ENCODE measurements around the gene SEPSECS. TPM values are rescaled to one million over a fixed set of nuclear protein-coding genes. Genes with fewer than 3 reads are reported as not detected.

Gene SEPSECS
- total and polyA plus RNA-seq, 2 donors (not counting 3 experiments of a cell fraction or from before 2014, with no cell fraction given): 2.8 to 8.3 TPM

GRCh38 chr4:25100021-25100555 lies 60.2 kb downstream of the SEPSECS start:
- Histone ChIP-seq H4K20me1 (replicated peaks; ENCODE audit: control insufficient read depth, extremely low read depth, insufficient read depth, low read length) (no peaks in the 10 kb centered on the region), H3K9me3 (replicated peaks; ENCODE audit: control insufficient read depth, insufficient read depth, low read length) (no peaks in the 10 kb centered on the region), H3K4me1 (ENCODE audit: control insufficient read depth, extremely low read depth, insufficient read depth, low read length) (no peaks in the 10 kb centered on the region), H3K27ac (ENCODE audit: insufficient read depth, low read depth, low read length) (no peak overlapping the region), H3K9me1 (replicated peaks; ENCODE audit: control insufficient read depth, extremely low read depth, insufficient read depth, low read length) (no peaks in the 10 kb centered on the region), H2AFZ (ENCODE audit: low read depth, low read length) (no peak overlapping the region), H3K4me3 (replicated peaks in 1 of 3; ENCODE audit: insufficient read depth in 1 of 3, low read depth in 1 of 3, low read length in 3 of 3) (no peak overlapping the region), H3K4me2 (ENCODE audit: insufficient read depth, low read length) (no peak overlapping the region), H3K27me3 (ENCODE audit: control insufficient read depth in 2 of 2, insufficient read depth in 2 of 2, low read length in 2 of 2) (no peaks in the 10 kb centered on the region), H3K36me3 (ENCODE audit: control insufficient read depth in 2 of 2, extremely low read depth in 1 of 2, insufficient read depth in 2 of 2, low read length in 2 of 2) (no peaks in the 10 kb centered on the region), H3K9ac (replicated peaks; ENCODE audit: extremely low read depth, insufficient read depth, low read length) (no peak overlapping the region), H3K79me2 (ENCODE audit: control insufficient read depth, insufficient read depth, low read length) (no peaks in the 10 kb centered on the region)
- no peak for FAIRE-seq
- ChIA-PET POLR2A (no interaction called here), CTCF (no interaction called here)
- dilution Hi-C loops (cut with MboI; ENCODE audit: extremely low pct_ligation_motif_present, low sequenced_read_pairs): no loop called here
- intact Hi-C loops (cut with micrococcal nuclease): no loop called here
- no peak for DNase-seq (ENCODE audit: low read depth, low spot score)
- no TSS peak for BruUV-seq (replicated peaks)
- no peak for TF ChIP-seq MYC (IDR thresholded peaks at IDR 0.05; ENCODE audit: low read depth, low read length)
- no peak for TF ChIP-seq POLR2A (IDR thresholded peaks at IDR 0.05; ENCODE audit: low read depth, low read length)
- no peak for TF ChIP-seq EZH2 (IDR thresholded peaks at IDR 0.05; ENCODE audit: borderline replicate concordance, low read depth, low read length, severe bottlenecking)
- TF ChIP-seq GATA2 (IDR thresholded peaks at IDR 0.05; ENCODE audit: insufficient read depth, insufficient read length, low read depth, low read length): no peak
- TF ChIP-seq MAX (IDR thresholded peaks at IDR 0.05; ENCODE audit: insufficient read depth, insufficient read length): no peak
- no peak for TF ChIP-seq POLR2AphosphoS5 (IDR thresholded peaks at IDR 0.05; ENCODE audit: insufficient read depth, low read depth, low read length)

GRCh38 chr4:25098964-25099891 lies 61.0 kb downstream of the SEPSECS start:
- Histone ChIP-seq H3K79me2 (ENCODE audit: control insufficient read depth, insufficient read depth, low read length) (no peaks in the 10 kb centered on the region), H4K20me1 (replicated peaks; ENCODE audit: control insufficient read depth, extremely low read depth, insufficient read depth, low read length) (no peaks in the 10 kb centered on the region), H3K27me3 (ENCODE audit: control insufficient read depth in 2 of 2, insufficient read depth in 2 of 2, low read length in 2 of 2) (no peaks in the 10 kb centered on the region), H3K9me1 (replicated peaks; ENCODE audit: control insufficient read depth, extremely low read depth, insufficient read depth, low read length) (no peaks in the 10 kb centered on the region), H3K4me3 (replicated peaks in 1 of 3; ENCODE audit: insufficient read depth in 1 of 3, low read depth in 1 of 3, low read length in 3 of 3) (no peak overlapping the region), H3K4me1 (ENCODE audit: control insufficient read depth, extremely low read depth, insufficient read depth, low read length) (no peaks in the 10 kb centered on the region), H3K4me2 (ENCODE audit: insufficient read depth, low read length) (no peak overlapping the region), H3K9ac (replicated peaks; ENCODE audit: extremely low read depth, insufficient read depth, low read length) (no peak overlapping the region), H3K27ac (ENCODE audit: insufficient read depth, low read depth, low read length) (no peak overlapping the region), H3K36me3 (ENCODE audit: control insufficient read depth in 2 of 2, extremely low read depth in 1 of 2, insufficient read depth in 2 of 2, low read length in 2 of 2) (no peaks in the 10 kb centered on the region), H2AFZ (ENCODE audit: low read depth, low read length) (no peak overlapping the region), H3K9me3 (replicated peaks; ENCODE audit: control insufficient read depth, insufficient read depth, low read length) (no peaks in the 10 kb centered on the region)
- TF ChIP-seq CTCF (IDR thresholded peaks at IDR 0.05; ENCODE audit: extremely low read depth in 1 of 2, insufficient read depth in 1 of 2, low read depth in 1 of 2, low read length in 2 of 2) (no peak), GATA2 (IDR thresholded peaks at IDR 0.05; ENCODE audit: insufficient read depth, insufficient read length, low read depth, low read length) (no peak), JUN (IDR thresholded peaks at IDR 0.05; ENCODE audit: borderline replicate concordance, insufficient read depth, insufficient read length, low read depth) (no peak), EZH2 (IDR thresholded peaks at IDR 0.05; ENCODE audit: borderline replicate concordance, low read depth, low read length, severe bottlenecking) (no peak), MYC (IDR thresholded peaks at IDR 0.05; ENCODE audit: low read depth, low read length) (no peak), POLR2A (IDR thresholded peaks at IDR 0.05; ENCODE audit: low read depth, low read length) (no peak), MAX (IDR thresholded peaks at IDR 0.05; ENCODE audit: insufficient read depth, insufficient read length) (no peak), FOS (IDR thresholded peaks at IDR 0.05; ENCODE audit: borderline replicate concordance, insufficient read depth, low read length) (no peak), POLR2AphosphoS5 (IDR thresholded peaks at IDR 0.05; ENCODE audit: insufficient read depth, low read depth, low read length) (no peak)
- POLR2A ChIA-PET: no interaction called here
- dilution Hi-C loops (cut with MboI; ENCODE audit: extremely low pct_ligation_motif_present, low sequenced_read_pairs) (no loop called here), intact Hi-C loops (cut with micrococcal nuclease) (no loop called here)
- CTCF ChIA-PET: no interaction called here
- FAIRE-seq (no peak), DNase-seq (ENCODE audit: low read depth, low spot score) (peak; percentile 9)
- BruUV-seq (replicated peaks): no TSS peak
